Left ventricle myocardium inferior (tissue), 1 donor: ENCODE data around the gene VDAC2. TPM values are rescaled to one million over a fixed set of nuclear protein-coding genes. Genes with fewer than 3 reads are reported as not detected.

Source experiments
- DNase-seq: peaks from one replicate; pipeline ENCODE4 v3.0.0-alpha.2; 2020
- H3K27ac ChIP-seq: fragments of 200-600 bp; replicated peaks from 2 replicates; pipeline ENCODE4 v1.8.0; 2021
- H3K27me3 ChIP-seq: fragments of 200-600 bp; 2 replicates; pipeline ENCODE4 v1.8.0; 2021; ENCODE audit warnings: low read depth
- H3K36me3 ChIP-seq: fragments of 200-600 bp; 2 replicates; pipeline ENCODE4 v1.8.0; 2021
- H3K4me1 ChIP-seq: fragments of 200-600 bp; 2 replicates; pipeline ENCODE4 v1.8.0; 2021
- H3K4me3 ChIP-seq: fragments of 200-600 bp; 2 replicates; pipeline ENCODE4 v1.8.0; 2021; ENCODE audit warnings: mild to moderate bottlenecking, moderate library complexity
- H3K9me3 ChIP-seq: fragments of 200-600 bp; replicated peaks from 2 replicates; pipeline ENCODE4 v1.8.0; 2021
- CTCF ChIP-seq: fragments of 200-600 bp; IDR thresholded peaks from 2 replicates; pipeline ENCODE4 v1.8.0; 2021; ENCODE audit warnings: antibody characterized with exemption, mild to moderate bottlenecking, borderline replicate concordance
- intact Hi-C: fragments of 100-400 bp; cut with micrococcal nuclease; formaldehyde crosslinking; loops from one replicate; pipeline ENCODE4 v1.11.0; 2022
- total RNA-seq: library from RNA; stranded (reverse); fragmentation: NEBNext Ultra II Directional; extraction: Animal tissue kit (Norgen Biotek cat#: 25700); gene quantifications from one replicate; pipeline ENCODE4 v1.2.1, GENCODE V29; 2021
- donor health status: DM: no; HTN: yes; CAD: no; lungs with severe emphysema.

The VDAC2 gene
- total RNA-seq, 1 donor from 2014 or later: 442 TPM

- Histone ChIP-seq H3K27ac (no peak overlapping the region), H3K27me3 (no peaks in the 10 kb centered on the region), H3K9me3 (no peaks in the 10 kb centered on the region), H3K4me1 (peaks cover 9% of the 10 kb centered on the region), H3K4me3 (no peak overlapping the region), H3K36me3 (peaks cover 34% of the 10 kb centered on the region)
- DNase-seq: no peak
- TF ChIP-seq CTCF: no peak
- intact Hi-C loops: no loop called here
These were observed 35.5 kb upstream of the VDAC2 start for GRCh38 chr10:75175046-75175445.

GRCh38 chr10:75176046-75176445 is 34.5 kb upstream of the VDAC2 start:
- H3K9me3 ChIP-seq: no peaks in the 10 kb centered on the region
- peaks cover 19% of the 10 kb centered on the region for H3K4me1 ChIP-seq
- intact Hi-C loops: no loop called here
- no peak for DNase-seq
- peaks cover 34% of the 10 kb centered on the region for H3K36me3 ChIP-seq
- H3K27ac ChIP-seq: no peak overlapping the region
- no peak for TF ChIP-seq CTCF
- H3K27me3 ChIP-seq: no peaks in the 10 kb centered on the region
- no peak overlapping the region for H3K4me3 ChIP-seq

GRCh38 chr10:75176736-75177135 is 33.9 kb upstream of the VDAC2 start:
- Histone ChIP-seq H3K9me3 (no peaks in the 10 kb centered on the region), H3K4me3 (no peak overlapping the region), H3K27me3 (no peaks in the 10 kb centered on the region), H3K36me3 (peaks cover 32% of the 10 kb centered on the region), H3K27ac (no peak overlapping the region), H3K4me1 (peaks cover 25% of the 10 kb centered on the region)
- TF ChIP-seq CTCF: no peak
- intact Hi-C loops: no loop called here
- no peak for DNase-seq

GRCh38 chr10:75179657-75180177 is 30.9 kb upstream of the VDAC2 start:
- Histone ChIP-seq H3K4me3 (no peak overlapping the region), H3K36me3 (peaks cover 23% of the 10 kb centered on the region), H3K27me3 (no peaks in the 10 kb centered on the region), H3K27ac (peak overlapping the region; percentile 60), H3K9me3 (no peaks in the 10 kb centered on the region), H3K4me1 (peaks cover 25% of the 10 kb centered on the region)
- no peak for DNase-seq
- no peak for TF ChIP-seq CTCF
- intact Hi-C loops: no loop called here

- DNase-seq: no peak
These were observed 30.0 kb upstream of the VDAC2 start for GRCh38 chr10:75180592-75180991.

More at GRCh38 chr10:75180592-75180991, 30.0 kb upstream of the VDAC2 start:
- H3K9me3 ChIP-seq: no peaks in the 10 kb centered on the region
- H3K4me1 ChIP-seq: peaks cover 25% of the 10 kb centered on the region
- intact Hi-C loops: no loop called here
- no peaks in the 10 kb centered on the region for H3K27me3 ChIP-seq
- TF ChIP-seq CTCF: no peak
- peak overlapping the region; percentile 60 for H3K27ac ChIP-seq
- no peak overlapping the region for H3K4me3 ChIP-seq
- peaks cover 21% of the 10 kb centered on the region for H3K36me3 ChIP-seq
